Peyer's patch (tissue), 4 donors: ENCODE results near the gene PDGFD. TPM values are rescaled to one million over a fixed set of nuclear protein-coding genes. Genes with fewer than 3 reads are reported as not detected.

Experiments
- DNase-seq, 3 donors: peaks; one replicate each; pipeline ENCODE4 v3.0.0-alpha.2; 2017 to 2019
- H3K27ac ChIP-seq, 4 donors: fragments of 200-600 bp; sonication (generic); one replicate each; pipeline ENCODE4 v1.5.1; 2016 to 2019
- H3K27me3 ChIP-seq, 2 donors: fragments of 200-600 bp; sonication (generic); one replicate each; pipeline ENCODE4 v1.5.1; 2019
- H3K36me3 ChIP-seq, 3 donors: fragments of 200-600 bp; sonication (generic); one replicate each; pipeline ENCODE4 v1.5.1; 2016 to 2019
- H3K4me1 ChIP-seq, 4 donors: fragments of 200-600 bp; sonication (generic); one replicate each; pipeline ENCODE4 v1.5.1; 2016 to 2019
- H3K4me3 ChIP-seq, 4 donors: fragments of 200-600 bp; sonication (generic); 1 replicate in 3 of 4; 2 replicates in 1 of 4; pipeline ENCODE4 v1.5.1; 2016 to 2019; ENCODE audit warnings: mild to moderate bottlenecking in 1 of 4
- H3K9me3 ChIP-seq, 4 donors: fragments of 200-600 bp; sonication (generic); one replicate each; pipeline ENCODE4 v1.5.1; 2016 to 2019; ENCODE audit warnings: mild to moderate bottlenecking in 1 of 4
- POLR2A ChIP-seq, 2 donors: fragments of 450-650 bp; IDR thresholded peaks; one replicate each; pipeline ENCODE4 v1.5.1; 2017; ENCODE audit warnings: antibody characterized with exemption in 2 of 2, mild to moderate bottlenecking in 2 of 2, moderate library complexity in 2 of 2
- total RNA-seq, 4 donors: library from RNA; depleted of rRNA; stranded (reverse); fragments of >200 nt; gene quantifications; one replicate each; pipeline ENCODE4 v1.1.0, GENCODE V29; 2016
- TF ChIP-seq, protein P1 (sequence below), 6 experiments: fragments of 450-650 bp in 4 of 6; fragments of 200-600 bp in 2 of 6; sonication (generic) in 1 of 6; IDR thresholded peaks; one replicate each; pipeline ENCODE4 v1.5.1; 2017 to 2019; ENCODE audit warnings: antibody characterized with exemption in 6 of 6, mild to moderate bottlenecking in 3 of 6, moderate library complexity in 1 of 6

The PDGFD gene
- total RNA-seq, 4 donors from 2014 or later, result 0.83 to 1.9 (median 1.7) TPM

DNA sequence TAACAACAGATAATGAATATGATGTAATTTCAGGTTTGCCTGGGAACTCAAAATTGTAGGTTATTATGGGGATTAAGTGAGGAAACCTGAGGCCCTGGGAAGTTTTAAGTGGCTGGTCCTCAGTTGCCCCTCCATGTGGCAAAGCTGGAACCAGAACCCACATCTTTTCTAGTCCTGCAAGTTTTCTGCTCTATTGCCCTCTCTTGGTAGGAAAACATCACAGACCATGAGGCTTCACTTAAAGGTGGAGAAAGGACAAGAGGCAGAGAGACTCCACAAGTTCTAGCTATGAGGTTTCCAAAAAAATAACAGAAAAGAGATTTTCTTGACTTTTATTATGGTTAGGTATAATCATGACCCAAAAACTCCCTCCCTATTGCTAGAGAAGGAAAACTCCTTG, 243.0 kb downstream of the PDGFD start:
- no peak for TF ChIP-seq POLR2A (IDR thresholded peaks at IDR 0.05)
- TF ChIP-seq, protein P1, sequence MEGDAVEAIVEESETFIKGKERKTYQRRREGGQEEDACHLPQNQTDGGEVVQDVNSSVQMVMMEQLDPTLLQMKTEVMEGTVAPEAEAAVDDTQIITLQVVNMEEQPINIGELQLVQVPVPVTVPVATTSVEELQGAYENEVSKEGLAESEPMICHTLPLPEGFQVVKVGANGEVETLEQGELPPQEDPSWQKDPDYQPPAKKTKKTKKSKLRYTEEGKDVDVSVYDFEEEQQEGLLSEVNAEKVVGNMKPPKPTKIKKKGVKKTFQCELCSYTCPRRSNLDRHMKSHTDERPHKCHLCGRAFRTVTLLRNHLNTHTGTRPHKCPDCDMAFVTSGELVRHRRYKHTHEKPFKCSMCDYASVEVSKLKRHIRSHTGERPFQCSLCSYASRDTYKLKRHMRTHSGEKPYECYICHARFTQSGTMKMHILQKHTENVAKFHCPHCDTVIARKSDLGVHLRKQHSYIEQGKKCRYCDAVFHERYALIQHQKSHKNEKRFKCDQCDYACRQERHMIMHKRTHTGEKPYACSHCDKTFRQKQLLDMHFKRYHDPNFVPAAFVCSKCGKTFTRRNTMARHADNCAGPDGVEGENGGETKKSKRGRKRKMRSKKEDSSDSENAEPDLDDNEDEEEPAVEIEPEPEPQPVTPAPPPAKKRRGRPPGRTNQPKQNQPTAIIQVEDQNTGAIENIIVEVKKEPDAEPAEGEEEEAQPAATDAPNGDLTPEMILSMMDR (IDR thresholded peaks at IDR 0.05), result no peak
- Histone ChIP-seq H3K9me3 (no peaks in the 10 kb centered on the region), H3K4me3 (no peak overlapping the region), H3K4me1 (no peaks in the 10 kb centered on the region), H3K27me3 (no peaks in the 10 kb centered on the region), H3K36me3 (no peaks in the 10 kb centered on the region), H3K27ac (no peak overlapping the region)
- no peak for DNase-seq

DNA sequence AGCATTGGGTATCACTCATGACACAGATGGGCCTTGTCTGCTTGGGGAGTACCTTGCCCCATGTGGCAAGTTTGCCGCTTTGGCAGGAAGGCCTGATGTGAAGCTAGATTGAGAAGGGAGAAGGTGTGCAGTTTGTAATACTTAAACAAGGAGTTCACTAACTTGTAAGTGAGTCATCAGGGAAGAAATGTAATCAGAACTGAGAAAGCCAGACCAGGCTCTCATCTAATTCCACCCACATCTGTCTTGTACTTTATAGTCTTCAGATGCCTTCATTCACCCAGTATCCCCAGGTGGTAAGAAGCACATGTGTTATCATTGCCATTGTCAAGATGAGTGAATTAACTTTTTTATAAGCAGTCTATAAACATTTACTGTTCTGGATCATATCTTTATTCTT, 243.5 kb downstream of the PDGFD start:
- Histone ChIP-seq H3K36me3 (no peaks in the 10 kb centered on the region), H3K27ac (no peak overlapping the region), H3K9me3 (no peaks in the 10 kb centered on the region), H3K4me3 (no peak overlapping the region), H3K4me1 (no peaks in the 10 kb centered on the region), H3K27me3 (no peaks in the 10 kb centered on the region)
- no peak for DNase-seq
- TF ChIP-seq, protein P1 (IDR thresholded peaks at IDR 0.05), result no peak
- no peak for TF ChIP-seq POLR2A (IDR thresholded peaks at IDR 0.05)

DNA sequence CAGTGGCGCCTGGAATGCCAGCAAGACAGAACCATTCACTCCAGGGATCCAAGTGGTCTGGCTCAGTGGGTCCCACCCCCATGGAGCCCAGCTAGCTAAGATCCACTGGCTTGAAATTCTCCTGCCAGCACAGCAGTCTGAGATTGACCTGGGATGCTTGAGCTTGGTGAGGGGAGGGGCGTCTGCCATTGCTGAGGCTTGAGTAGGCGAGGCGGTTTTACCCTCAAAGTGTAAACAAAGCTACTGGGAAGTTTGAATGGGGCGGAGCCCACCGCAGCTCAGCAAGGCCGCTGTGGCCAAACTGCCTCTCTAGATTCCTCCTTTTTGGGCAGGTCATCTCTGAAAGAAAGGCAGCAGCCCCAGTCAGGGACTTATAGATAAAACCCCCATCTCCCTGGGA, 253.2 kb downstream of the PDGFD start:
- DNase-seq, result no peak
- Histone ChIP-seq H3K36me3 (no peaks in the 10 kb centered on the region), H3K9me3 (no peaks in the 10 kb centered on the region), H3K4me3 (no peak overlapping the region), H3K27ac (no peak overlapping the region), H3K27me3 (no peaks in the 10 kb centered on the region), H3K4me1 (no peaks in the 10 kb centered on the region)
- TF ChIP-seq, protein P1 (IDR thresholded peaks at IDR 0.05), result no peak
- TF ChIP-seq POLR2A (IDR thresholded peaks at IDR 0.05), result no peak

DNA sequence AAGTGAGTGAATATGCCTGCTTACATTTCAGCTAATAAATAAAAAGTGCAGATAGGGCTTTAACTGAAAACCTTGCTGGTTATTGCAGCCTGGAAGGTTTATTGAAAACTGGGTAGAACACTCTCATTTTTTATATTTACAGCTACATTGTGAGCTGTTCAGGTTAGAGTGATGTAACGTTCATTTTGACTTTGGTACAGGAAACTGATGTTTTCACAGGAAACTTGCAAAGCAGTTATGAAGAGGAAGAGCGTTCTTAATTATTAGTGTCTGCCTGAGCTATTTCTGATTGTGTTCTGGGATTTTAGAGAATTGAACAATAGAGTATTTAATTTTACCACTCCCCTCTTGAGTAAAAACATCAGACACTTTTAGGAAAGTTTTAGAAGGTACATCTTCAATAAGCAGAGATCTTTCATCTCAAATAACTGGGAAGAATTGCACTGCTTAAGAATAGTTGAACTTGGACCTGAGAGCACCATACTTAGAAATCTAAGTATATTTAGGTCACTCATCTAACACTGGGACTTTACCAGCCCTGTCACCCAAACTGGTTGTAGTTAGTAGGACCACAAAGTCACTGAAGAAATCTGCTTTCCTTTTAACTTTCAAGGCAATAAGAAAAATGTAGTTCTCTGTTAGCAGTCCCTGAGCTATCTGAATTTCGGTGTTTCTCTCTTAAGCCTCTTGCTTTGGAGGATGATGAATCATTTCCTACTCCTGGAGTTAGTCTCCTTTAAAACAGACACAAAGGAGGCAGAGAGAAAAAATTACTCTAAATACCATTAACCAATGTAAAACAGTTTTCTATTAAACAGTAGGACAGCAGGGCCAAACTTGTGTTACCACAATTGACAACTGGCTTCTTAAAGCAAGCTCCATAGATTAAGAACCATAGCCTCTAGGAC, 256.1 kb downstream of the PDGFD start:
- TF ChIP-seq, protein P1 (IDR thresholded peaks at IDR 0.05), result no peak
- no peak for TF ChIP-seq POLR2A (IDR thresholded peaks at IDR 0.05)
- no peak for DNase-seq
- no peaks in the 10 kb centered on the region for H3K4me1 ChIP-seq
- peak overlapping the region in 1 of 4 donors; percentile 25 for H3K27ac ChIP-seq
- H3K9me3 ChIP-seq, result no peaks in the 10 kb centered on the region
- no peak overlapping the region for H3K4me3 ChIP-seq
- H3K27me3 ChIP-seq, result no peaks in the 10 kb centered on the region
- H3K36me3 ChIP-seq, result no peaks in the 10 kb centered on the region

DNA sequence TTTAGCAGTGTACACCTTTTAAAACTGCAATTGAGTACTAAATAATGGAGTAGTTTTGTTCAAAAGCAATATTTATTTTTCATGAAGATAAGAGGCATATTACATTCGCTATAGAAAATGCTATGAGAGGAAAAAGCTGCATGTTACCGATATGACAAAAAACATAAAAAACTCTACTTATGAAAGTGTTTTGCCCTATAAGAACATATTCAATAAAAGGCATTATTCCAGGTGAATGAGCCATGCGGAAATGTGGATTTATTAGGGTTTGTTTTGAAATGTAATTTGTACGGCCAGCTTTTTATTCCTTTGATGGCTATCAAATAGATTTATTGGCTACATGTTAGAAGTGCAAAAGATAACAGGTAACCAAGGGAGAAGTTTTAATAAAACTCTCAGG, 256.8 kb downstream of the PDGFD start:
- Histone ChIP-seq H3K9me3 (no peaks in the 10 kb centered on the region), H3K36me3 (no peaks in the 10 kb centered on the region), H3K27me3 (no peaks in the 10 kb centered on the region), H3K4me1 (no peaks in the 10 kb centered on the region), H3K27ac (no peak overlapping the region), H3K4me3 (no peak overlapping the region)
- TF ChIP-seq, protein P1 (IDR thresholded peaks at IDR 0.05), result no peak
- TF ChIP-seq POLR2A (IDR thresholded peaks at IDR 0.05), result no peak
- DNase-seq, result no peak
